GM04503 (cell line): ENCODE results near the gene ZCCHC24.
"Not testable (repeated sequence)": the region's sequence is repeated elsewhere in the genome, so short reads cannot be mapped to it uniquely, and the experiment has no call there.

Source experiments
- DNase-seq: peaks from one replicate; pipeline ENCODE4 v3.0.0-alpha.2; 2012; ENCODE audit warnings: low read depth

ZCCHC24 gene

DNA sequence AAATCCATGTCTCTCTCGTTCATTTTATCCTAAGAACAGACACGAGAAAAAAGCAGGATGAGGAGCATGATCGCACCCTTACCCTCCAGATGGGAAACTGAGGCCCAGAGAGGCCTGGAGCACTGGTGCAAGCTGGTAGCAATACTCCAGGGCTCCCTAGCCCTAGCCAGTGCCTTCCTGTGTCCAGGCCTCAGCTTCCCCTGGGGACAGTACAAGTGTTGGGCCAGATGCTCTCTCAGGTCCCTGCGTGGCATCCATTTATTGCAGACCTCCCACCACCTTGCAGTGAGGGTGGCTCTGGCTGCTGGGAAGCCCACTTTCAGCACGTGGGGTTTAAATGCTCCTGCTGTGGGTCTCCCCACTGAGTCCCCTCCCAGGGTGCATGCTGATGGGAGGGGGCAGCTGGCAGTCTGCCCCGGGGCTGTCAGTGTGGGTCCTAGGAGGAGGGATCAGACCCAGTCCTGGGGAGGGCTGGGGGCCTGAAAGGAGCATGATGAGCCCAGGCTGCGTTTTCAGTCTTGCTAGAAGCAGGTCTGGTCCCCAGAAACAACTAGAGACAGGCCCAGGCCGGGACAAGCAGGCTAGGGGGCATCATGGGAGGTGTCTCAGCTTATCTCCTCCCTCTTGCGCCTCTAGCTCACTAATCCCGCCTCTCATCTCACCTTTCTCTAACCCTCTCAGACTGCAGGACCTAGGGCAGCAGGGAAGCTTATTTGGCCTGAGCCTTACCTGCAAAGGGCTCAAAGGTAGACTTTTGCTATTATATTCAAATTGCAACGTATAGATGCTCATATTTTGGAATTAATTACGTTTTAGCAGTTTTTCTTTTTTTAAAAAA lies 98.8 kb downstream of the ZCCHC24 start:
- DNase-seq: no peak

GRCh38 chr10:79346012-79346340 lies 99.4 kb downstream of the ZCCHC24 start:
- DNase-seq: no peak

DNA sequence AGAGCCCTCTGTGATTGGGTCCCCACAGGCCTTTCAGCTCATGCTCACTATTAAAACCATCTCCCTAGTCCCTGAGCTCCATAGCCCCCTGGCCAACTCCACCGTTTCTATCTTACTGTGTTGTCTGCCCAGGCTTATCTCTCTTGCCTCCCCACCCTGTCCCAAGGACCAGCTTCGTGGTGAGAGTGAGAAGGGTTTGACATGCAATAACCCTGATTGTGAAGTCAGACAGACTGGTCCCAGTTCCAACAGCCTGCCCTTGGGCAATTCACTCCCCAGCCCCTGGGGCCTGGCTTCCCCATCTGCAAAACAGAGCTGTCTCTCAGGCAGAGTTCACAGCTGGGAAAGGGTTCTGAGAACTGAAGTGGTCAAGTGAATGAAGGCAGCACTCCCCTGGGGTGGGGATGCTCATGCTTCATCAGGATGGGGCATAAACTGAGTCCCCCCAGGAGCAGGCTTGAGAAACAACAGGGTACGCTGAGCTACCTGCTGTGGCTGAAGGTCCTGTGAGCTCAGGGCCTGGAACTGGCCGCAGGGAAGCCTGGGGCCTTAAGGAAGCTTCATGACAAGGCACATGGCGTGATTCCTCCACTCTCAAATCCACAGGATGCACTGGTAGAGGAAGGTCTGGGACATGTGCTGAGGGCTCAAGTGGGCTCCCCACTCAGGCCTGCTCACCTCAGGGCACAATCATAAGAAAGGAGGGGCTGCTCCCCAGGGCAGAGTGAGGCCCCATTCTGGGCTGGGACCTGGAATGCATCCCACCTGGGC lies 100.0 kb downstream of the ZCCHC24 start:
- DNase-seq: no peak

- no peak for DNase-seq
Measured at GRCh38 chr10:79344502-79345195, 100.8 kb downstream of the ZCCHC24 start.

DNA sequence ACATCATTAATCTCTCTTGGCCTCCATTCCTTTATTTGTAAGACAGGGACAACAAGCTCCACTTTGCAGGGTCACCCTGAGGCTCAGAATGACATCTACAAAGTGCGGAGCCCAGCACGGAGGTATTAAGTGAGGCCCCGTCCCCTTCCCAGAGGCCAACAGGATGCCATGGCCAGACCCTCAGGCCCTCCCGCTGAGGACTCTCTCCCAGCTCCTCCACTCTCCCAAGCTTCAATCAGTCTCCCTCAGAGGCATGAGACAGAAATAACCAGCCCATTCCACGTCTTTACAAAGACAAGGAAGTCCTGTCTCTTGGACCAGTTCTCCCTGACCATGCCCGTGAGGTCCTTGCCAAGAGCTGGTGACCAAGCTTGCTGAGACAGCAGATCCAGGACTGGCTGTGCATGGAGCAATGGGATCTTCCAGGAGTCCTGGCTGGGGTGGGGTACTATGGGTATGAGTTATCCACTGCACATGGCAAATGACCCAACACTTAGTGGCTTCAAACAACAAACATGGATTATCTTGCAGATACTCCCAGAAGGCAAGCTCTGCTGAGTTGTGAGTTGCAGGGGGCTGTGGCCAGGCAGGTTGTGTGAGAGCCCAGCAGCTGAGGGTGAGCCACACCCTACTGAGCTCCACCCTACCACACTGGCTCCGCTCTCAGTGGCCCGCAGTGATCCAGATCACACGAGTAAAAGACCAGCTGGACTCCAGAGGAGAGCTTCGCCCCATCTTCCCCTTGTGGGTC lies 102.4 kb downstream of the ZCCHC24 start:
- no peak for DNase-seq

DNA sequence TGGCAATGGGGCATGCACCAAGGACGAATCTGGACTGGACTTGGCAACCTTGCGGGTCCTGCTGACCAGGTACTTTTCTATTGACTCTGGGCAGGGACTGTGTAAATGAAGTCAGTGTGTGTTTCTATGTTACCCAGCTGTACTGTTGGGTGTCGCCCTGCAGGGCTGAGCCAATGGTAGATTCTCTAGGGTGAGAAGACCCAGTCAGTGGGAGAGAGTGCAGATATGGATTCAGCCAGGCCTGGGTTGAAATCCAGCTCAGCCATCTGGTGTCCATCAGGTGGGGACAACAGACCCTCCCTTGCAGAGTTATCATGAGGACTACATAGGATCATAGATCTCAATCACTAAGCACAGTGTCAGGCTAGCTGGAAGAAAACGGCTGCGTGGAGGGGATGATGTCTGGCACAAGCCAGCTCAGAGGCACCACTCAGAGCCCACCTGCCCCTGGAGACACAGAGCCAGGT lies 103.1 kb downstream of the ZCCHC24 start:
- DNase-seq: no peak

- DNase-seq: no peak
Measured at GRCh38 chr10:79340646-79341244, 104.7 kb downstream of the ZCCHC24 start.

GRCh38 chr10:79339266-79339665 lies 106.2 kb downstream of the ZCCHC24 start:
- DNase-seq: no peak

DNA sequence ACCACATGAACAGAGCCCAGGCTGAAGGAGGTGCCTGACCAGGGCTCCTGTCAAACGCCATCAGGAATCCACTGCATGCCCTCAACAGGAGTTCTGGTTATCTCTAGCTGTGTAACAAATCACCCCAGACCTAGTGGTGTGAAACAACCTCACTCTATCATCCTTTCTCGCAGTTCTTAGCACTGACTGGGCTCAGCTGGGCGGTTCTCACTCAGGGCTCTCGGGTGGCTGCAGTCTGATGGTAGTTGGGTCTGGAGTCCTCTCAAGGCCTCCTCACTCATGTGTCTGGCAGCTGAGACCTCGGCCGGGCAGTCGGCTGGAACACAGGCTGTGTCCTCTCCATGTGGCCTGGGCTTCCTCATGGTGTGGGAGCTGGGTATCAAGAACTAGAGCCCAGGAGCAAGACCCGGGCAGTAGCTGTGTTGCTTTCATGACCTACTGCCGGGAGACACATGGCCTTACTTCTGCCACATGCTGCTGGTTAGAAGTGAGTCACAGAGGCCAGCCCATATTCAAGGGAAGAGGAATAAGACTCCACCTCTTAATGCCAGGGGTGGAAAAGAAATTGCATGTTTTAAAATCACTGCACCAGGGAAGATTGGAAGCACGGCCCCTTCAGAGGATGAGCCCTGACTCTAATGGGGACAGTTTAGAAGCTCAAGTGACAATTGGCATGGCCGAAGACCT lies 107.5 kb downstream of the ZCCHC24 start:
- not testable (repeated sequence) for DNase-seq

- DNase-seq: no peak
Measured at GRCh38 chr10:79336739-79337138, 108.7 kb downstream of the ZCCHC24 start.

GRCh38 chr10:79336276-79336675 lies 109.1 kb downstream of the ZCCHC24 start:
- no peak for DNase-seq

GRCh38 chr10:79335470-79336235 lies 109.8 kb downstream of the ZCCHC24 start:
- no peak for DNase-seq

DNA sequence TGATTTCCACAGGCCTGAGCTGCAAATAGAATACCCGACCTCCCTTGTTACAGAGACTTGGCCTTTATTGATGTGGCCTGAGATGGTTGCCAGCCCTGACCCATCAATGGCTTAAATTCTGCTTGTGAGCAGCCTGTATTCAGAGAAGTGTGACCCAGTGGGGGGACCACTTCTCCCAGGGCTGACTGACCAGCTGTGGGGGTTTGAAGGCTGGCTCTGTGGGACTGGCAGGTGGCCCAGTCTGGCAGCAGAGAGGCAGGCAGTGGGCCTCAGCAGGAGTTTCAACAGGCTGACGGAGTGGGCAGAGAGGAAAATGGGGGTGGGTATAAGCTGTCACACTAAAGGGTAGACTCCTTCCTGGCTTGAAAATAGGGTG lies 110.3 kb downstream of the ZCCHC24 start:
- no peak for DNase-seq

DNA sequence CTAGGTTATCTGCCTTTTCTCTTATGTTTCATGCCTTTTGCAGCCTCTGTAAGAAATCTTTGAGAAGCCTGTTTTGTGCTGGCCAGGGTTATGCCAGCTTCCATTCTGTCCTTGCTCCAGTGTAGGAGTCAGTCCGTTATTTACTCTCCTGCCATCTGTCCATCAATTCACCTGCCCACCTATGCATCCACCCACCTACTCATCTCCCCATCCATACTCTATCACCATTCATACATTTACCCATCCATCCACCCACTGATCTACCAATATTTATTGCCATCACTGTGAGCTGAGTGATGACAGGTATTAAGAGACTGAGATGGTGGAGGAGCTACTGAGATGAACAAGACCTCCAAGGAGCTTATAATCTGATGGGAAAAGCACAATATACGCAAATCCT lies 110.9 kb downstream of the ZCCHC24 start:
- no peak for DNase-seq

GRCh38 chr10:79333513-79333912 lies 111.9 kb downstream of the ZCCHC24 start:
- DNase-seq: no peak

DNA sequence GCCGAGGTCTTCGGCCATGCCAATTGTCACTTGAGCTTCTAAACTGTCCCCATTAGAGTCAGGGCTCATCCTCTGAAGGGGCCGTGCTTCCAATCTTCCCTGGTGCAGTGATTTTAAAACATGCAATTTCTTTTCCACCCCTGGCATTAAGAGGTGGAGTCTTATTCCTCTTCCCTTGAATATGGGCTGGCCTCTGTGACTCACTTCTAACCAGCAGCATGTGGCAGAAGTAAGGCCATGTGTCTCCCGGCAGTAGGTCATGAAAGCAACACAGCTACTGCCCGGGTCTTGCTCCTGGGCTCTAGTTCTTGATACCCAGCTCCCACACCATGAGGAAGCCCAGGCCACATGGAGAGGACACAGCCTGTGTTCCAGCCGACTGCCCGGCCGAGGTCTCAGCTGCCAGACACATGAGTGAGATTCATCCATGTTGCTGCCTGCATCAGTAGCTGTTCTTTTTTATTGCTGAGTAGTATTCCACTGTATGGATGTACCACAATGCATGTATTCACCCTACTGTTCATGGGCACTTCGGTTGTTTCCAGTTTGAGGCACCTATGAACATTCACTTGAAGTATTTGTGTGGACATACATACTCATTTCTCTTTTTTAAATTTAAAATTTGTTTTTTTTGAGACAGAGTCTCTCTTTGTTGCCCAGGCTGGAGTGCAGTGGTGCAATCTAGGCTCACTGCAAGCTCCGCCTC lies 112.7 kb downstream of the ZCCHC24 start:
- not testable (repeated sequence) for DNase-seq
